RCC 7860 (cell line): Measurements from ENCODE around the gene KIF4A.
"Not testable (repeated sequence)": the region's sequence is repeated elsewhere in the genome, so short reads cannot be mapped to it uniquely, and the experiment has no call there.

ENCODE experiments used
- DNase-seq: peaks from one replicate; pipeline ENCODE4 v3.0.0-alpha.2; 2015; ENCODE audit warnings: low spot score
- FAIRE-seq: peaks from 2 replicates; lab custom pipeline; 2012; peaks lifted over from hg19 to GRCh38; lab: Jason Lieb, UNC

KIF4A gene

DNA sequence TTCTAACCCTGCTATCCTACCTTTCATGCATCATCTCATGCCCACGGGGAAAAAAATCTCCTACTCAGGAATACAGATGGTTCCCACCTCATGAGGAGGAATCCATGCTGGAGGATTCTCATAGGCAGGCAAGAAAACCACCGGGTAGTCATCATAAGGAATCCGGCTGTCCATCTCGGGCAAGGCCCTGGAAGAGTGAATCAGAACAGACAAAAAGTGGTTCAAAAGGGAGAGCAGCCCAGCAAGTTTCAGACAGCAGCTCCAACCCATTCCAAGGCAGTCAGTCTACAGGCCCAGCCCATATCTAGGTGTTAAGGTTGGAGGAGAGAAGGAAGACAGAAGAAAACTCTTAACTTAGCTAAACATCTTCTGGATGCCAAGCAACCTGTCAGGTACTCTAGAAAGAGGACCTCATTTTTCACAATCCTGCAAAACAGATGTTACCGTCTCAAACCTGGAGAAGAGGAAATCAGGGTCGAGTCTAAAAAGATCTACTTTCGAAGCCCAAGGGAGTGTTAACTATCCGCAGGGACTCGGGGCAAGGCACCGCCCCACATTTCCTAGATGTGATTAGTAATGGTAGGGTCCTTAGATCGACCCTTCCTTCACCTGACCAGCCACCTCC lies 624 bp upstream of the KIF4A start:
- DNase-seq (no peak), FAIRE-seq (no peak)

GRCh38 chrX:70292788-70293187 lies 2.9 kb downstream of the KIF4A start:
- no peak for FAIRE-seq

GRCh38 chrX:70293621-70294020 lies 3.7 kb downstream of the KIF4A start:
- no peak for DNase-seq
- peak; percentile 69 for FAIRE-seq

More at GRCh38 chrX:70292788-70293187, 2.9 kb downstream of the KIF4A start:
- no peak for DNase-seq

GRCh38 chrX:70301716-70302115 lies 11.8 kb downstream of the KIF4A start:
- no peak for FAIRE-seq
- DNase-seq: no peak

DNA sequence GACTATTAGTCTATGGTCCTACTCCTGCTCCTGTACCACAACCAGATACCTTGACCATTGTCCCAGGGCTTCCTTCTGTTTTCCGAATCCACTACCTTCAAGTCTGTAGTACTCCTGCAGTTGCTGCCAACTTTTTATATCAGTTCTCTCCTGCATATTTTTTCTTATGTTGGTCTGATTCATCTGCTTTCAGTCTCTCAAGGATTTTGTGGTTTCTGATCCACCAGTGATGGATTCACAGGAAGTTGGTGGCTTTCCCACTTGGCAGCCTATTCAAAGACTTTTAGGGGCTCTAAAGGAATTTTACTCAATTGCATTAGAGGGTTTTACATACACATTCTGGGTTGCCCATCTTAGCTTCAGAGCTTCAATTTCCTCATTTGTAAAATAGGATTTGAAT lies 23.6 kb downstream of the KIF4A start:
- DNase-seq (peak; percentile 23), FAIRE-seq (peak; percentile 75)

DNA sequence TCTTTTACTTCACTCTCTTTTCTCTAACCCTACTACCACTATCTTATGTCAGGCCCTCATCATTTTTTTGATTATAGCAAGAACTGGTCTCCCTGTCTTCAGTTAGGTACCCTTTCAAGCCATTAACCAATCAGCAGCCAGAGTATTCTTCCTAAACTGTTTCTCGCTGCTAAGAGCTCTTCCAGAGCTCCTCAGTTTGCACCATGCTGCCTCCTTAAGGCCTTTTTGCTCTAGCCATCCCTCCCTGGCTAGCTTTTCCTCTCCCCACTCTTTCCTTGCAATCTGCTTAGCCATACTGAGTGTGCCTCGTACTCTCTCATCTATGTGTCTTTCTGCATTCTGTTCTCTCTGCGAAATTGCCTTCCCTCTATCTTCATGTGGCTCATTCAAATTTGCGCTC lies 32.9 kb downstream of the KIF4A start:
- FAIRE-seq: no peak
- DNase-seq: no peak

DNA sequence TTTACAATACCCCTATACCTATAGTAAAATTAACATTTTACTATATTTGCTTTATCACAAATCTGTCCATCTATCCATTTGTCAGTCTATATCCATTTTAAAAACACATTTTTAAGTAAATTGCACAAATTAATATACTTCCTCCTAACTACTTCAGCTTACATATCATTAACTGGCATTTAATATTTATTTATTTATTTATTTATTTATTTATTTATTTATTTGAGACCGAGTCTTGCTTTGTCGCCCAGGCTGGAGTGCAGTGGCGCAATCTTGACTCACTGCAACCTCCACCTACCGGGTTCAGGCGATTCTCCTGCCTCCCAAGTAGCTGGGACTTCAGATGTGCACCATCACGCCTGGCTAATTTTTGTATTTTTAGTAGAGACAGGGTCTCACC lies 33.7 kb downstream of the KIF4A start:
- FAIRE-seq, DNase-seq: not testable (repeated sequence)

GRCh38 chrX:70324326-70324725 lies 34.4 kb downstream of the KIF4A start:
- FAIRE-seq: no peak
- DNase-seq: no peak

DNA sequence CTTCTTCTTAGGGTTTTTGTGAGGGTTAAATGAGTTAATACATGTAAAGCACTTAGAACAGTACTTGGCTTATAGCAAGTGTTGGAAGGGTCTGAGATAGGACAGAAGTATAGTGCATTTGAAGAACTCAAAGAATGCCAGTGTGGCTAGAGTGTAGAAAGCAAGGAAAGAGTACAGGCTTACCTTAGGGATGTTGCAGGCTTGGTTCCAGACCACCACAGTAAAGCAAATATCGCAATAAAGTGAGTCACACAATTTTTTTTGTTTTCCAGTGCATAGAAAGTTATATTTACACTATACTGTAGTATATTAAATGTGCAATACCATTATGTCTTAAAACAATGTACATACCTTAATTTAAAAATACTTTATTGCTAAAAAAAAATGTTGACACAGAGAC lies 41.3 kb downstream of the KIF4A start:
- DNase-seq (no peak), FAIRE-seq (no peak)

DNA sequence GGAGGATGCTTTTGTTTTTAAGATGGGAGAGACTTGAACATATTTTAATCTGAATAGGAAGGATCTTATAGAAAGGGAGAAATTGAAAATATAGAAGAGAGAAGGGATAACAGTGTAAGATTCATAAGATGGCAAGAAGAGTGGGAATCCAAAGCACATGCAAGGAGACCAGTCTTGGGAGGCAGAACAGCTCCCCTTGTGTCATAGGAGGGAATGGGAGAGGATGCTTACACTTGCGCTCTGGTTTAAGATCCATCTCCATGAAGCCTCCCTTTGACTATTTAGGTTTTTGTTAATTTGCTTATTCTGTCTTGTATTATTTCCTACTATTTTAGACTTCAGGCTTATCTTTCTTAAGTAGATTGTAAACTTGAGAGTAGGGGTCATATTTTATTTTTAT lies 42.7 kb downstream of the KIF4A start:
- FAIRE-seq (no peak), DNase-seq (no peak)

- FAIRE-seq: no peak
- no peak for DNase-seq
Observed at GRCh38 chrX:70336767-70337166, 46.9 kb downstream of the KIF4A start.

DNA sequence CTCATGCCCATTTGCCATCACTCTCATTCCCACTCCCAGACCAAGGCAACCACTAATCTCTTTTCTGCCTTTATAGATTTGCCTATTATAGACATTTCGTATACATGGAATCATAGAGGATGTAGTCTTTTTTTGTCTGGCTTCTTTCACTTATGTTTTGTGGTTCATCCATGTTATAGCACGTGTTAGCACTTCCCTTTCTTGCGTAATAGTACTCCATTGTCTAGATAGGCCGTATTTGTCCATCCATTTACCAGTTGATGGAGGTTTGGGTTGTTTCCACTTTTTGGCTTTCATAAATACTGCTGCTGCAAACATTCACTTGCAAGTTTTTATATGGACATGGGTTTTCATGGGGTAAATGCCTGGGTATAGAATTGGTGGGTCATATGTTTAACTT lies 48.4 kb downstream of the KIF4A start:
- FAIRE-seq: no peak
- DNase-seq: no peak

DNA sequence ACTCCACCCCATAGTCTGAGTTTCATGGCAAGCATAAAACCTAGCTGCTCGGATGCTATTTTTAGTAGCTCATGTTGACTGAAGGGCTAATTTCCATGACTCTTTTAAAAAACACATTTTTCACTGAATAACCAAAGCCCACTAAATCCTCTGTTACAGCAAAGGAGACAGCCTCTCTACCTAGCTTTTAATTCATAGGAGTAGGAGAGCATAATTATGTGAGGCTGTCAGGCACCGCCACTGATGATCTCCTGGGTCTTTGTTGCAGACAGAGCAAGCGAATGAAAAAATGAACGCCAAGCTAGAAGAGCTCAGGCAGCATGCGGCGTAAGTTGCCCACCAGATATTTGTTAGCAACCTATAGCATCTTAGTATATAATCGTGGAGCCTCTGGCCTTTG lies 53.5 kb downstream of the KIF4A start:
- FAIRE-seq (no peak), DNase-seq (no peak)

- DNase-seq: no peak
- FAIRE-seq: no peak
Observed at GRCh38 chrX:70346418-70347070, 56.6 kb downstream of the KIF4A start.

GRCh38 chrX:70348825-70349224 lies 58.9 kb downstream of the KIF4A start:
- FAIRE-seq, DNase-seq: not testable (repeated sequence)

- not testable (repeated sequence) for DNase-seq, FAIRE-seq
Observed at GRCh38 chrX:70349367-70350125, 59.6 kb downstream of the KIF4A start.

DNA sequence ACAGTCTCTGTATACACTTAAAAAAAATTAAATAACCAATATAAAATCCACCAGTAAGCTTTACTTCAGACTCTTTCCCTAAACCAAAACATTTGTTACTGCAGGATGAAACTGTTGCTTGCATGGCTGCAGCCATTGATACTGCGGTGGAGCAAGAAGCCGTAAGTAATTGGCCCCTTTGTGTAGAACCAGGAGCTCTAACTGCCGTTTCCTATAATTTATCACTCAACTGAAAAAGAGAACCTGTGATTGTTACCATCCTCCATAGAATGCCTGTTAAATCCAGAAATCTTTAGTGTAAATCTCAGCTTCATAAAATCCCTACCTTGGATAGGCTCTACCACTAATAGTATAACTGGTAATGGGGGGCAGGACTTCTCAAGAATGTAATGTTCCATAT lies 62.6 kb downstream of the KIF4A start:
- FAIRE-seq (no peak), DNase-seq (no peak)

DNA sequence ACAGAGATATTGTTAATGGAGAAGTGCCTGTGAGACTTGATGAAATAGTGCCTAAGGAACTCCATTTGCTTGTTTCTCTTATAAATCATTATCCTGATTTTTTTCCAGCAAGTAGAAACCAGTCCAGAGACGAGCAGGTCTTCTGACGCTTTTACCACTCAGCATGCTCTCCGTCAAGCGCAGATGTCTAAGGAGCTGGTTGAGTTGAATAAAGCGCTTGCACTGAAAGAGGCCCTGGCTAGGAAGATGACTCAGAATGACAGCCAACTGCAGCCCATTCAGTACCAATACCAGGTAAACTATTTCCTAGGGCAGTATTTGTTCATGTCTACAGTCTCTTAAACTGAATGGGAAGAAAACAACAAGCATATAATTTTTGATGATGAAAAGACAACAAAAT lies 63.6 kb downstream of the KIF4A start:
- no peak for FAIRE-seq
- DNase-seq: no peak

- FAIRE-seq (no peak), DNase-seq (no peak)
Observed at GRCh38 chrX:70354716-70355115, 64.8 kb downstream of the KIF4A start.

GRCh38 chrX:70359458-70359857 lies 69.6 kb downstream of the KIF4A start:
- no peak for FAIRE-seq

DNA sequence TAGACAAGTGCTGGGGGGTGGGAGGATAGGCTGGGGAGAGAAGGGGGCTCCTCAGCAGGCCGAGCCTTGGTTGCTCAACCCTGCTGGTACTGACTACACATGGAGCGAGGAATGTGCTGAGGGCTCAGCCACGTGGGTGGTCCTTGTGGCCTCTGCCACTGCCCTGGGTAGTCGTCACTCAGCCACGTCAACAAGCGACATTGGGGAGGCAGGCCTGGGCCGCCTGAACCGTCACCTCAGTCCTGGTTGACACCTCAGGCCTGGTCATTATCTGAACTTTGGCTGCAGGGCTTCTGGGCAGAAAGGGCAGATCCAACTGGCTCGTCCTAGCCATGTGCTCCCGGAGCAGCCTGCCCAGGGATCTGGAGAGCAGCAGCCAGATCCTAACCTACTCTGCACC lies 70.5 kb downstream of the KIF4A start:
- no peak for FAIRE-seq
- DNase-seq: no peak

More at GRCh38 chrX:70359458-70359857, 69.6 kb downstream of the KIF4A start:
- no peak for DNase-seq

DNA sequence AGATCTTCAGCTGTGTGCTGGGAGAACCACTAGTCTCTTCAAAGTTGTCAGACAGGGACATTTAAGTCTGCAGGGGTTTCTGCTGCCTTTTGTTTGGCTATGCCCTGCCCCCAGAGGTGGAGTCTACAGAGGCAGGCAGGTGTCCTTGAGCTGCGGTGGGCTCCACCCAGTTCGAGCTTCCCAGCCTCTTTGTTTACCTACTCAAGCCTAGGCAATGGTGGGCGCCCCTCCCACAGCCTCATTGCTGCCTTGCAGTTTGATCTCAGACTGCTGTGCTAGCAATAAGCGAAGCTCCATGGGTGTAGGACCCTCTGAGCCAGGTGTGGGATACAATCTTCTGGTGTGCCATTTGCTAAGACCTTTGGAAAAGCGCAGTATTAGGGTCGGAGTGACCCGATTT lies 78.8 kb downstream of the KIF4A start:
- FAIRE-seq, DNase-seq: not testable (repeated sequence)
